ENCODE measurements around the gene TMPRSS9.
A peak's percentile ranks its signal among the peaks of the same experiment; 100 is the strongest.

TMPRSS9 gene

DNA sequence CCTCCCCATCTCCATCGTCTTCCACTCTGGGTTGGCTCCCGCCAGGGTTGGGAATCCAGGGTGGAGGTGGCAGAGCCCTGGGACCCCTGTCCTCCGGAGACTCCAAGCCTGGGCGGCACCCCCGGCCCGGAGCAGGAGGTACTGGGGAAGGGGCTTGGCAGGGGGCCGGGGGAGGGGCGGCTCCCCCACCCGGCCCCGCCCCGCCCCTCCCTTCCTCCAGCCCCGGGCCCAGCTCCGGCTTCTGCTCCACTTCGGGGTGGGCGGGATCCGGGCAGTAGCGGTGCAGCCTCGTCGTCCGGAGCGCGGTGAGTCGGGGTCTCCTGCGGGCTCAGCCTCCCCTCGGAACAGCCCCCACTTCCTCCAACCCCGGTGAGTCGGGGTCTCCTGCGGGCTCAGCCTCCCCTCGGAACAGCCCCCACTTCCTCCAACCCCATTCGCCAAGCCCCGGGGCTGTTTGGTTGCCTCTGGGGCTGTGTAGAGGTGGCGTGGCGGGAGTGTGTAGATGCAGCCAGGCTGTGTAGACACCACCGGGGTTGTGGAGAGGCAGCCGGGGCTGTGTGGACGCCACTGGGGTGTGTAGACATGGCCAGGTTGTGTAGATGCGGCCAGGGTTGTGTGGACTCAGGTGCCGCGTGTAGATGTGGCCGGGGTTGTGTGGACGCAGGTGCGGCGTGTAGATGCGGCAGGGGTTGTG lies at the start of gene TMPRSS9:
TMPRSS9 (plus strand) TSS at position 274 of the 694 bp plus-strand sequence. CDS start 29,521 bp downstream, outside the sequence.
- DNase-seq (ENCODE audit: insufficient read length, low spot score): no peak
- FAIRE-seq: no peak

DNA sequence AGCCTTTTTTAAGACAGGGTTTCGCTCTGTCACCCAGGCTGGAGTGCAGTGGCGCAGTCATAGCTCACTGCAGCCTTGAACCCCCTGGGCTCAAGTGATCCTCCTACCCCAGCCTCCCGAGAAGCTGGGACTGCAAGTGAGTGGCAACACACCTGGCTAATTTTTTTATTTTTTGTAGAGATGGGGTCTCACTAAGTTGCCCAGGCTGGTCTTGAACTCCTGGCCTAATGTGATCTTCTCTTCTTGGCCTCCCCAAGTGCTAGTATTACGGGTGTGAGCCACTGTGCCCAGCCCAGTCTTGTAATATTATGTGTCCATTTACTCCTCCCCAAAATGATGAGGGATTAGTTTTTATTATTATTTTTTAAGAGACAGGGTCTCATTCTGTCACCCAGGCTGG lies 49.0 kb upstream of the TMPRSS9 start:
- FAIRE-seq: no peak

DNA sequence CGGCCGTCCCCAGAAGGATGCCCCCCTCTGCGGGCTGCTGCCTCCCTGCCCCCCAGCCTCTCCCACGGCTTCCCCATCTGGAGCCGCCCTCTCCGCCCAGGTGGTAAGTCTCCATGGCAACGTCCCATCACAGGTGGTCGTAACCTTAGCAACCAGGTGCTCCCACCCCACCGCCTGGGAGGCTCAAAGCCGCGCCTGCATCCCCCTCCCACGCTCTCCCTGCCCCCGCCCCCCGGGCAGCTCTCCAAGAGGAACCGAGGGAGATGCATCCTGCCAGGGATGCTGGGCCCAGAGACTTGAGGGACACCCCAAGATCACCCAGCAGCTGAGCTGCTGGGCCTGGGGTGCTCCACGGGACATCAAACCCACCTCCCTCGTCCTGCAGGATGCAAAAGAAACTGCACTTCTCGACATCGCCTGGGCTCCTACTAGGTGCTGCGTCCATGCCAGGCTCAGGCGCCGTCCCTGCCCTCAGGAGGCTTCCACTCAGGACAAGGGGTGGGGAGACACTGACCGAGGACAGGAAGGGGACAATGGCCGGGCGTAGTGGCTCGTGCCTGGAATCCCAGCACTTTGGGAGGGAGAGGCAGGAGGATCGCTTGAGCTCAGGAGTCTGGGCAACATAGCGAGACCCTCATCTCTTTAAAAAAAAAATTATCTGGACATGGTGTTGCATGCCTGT lies 47.1 kb upstream of the TMPRSS9 start:
- DNase-seq (ENCODE audit: insufficient read length, low spot score): no peak
- no peak for FAIRE-seq

More for the DNA sequence above, 49.0 kb upstream of the TMPRSS9 start:
- no peak for DNase-seq (ENCODE audit: insufficient read length, low spot score)

DNA sequence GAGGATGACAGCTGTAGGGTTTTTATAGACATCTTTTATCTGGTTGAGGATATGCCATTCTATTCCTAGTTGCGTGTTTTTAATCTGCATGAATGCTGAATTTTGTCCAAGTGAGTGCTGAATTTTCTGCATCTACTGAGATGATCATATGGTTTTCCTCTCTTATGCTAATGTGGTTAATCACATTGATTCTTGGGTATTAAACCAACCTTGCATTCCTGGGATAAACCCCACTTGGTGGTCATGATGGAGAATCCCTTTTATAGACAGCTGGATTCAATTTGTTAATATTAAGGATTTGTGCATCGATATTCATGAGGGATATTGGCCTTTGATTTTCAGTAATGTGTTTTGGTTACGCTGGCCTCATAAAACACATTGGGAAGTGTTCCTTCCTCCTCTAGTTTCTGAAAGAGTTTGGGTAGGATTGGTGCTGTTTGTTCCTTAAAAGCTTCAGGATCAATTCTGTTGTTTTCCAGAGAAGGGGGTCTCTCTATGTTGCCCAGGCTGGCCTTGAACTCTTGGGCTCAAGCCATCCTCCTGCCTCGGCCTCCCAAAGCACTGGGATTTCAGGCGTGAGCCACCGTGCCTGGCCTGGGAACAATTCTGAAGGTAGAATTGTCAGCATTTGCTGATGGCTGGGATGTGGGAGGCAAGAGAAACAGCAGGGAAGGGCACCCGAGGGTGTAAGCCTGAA lies 44.8 kb upstream of the TMPRSS9 start:
- peak; percentile 63 for FAIRE-seq
- no peak for DNase-seq (ENCODE audit: insufficient read length, low spot score)

DNA sequence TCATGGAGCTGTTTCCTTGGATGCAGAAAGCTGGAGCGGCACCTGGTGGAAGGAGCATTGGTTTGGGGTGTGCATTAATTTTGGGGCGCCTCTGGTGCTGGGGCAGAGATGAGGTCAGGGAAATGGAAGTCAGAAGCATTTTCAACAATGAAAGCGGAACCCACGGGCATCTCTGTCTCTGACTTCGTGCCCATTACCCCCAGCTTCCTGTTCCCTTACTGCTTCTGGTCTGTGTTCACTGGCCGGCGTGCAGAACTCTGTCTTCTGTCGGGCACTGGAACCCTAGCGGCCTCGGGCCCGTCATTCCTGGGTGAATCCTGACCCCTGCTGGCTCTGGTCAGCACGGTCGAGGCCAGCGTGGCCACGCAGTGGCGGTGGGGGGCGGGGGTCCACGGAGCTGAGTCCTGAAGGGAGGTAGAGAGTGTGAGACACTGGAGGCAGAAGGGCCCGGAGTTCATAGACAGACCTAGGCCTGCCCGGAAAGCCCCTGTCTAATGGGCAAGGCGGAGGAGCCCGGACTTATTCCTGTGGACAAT lies 44.2 kb upstream of the TMPRSS9 start:
- FAIRE-seq: no peak

DNA sequence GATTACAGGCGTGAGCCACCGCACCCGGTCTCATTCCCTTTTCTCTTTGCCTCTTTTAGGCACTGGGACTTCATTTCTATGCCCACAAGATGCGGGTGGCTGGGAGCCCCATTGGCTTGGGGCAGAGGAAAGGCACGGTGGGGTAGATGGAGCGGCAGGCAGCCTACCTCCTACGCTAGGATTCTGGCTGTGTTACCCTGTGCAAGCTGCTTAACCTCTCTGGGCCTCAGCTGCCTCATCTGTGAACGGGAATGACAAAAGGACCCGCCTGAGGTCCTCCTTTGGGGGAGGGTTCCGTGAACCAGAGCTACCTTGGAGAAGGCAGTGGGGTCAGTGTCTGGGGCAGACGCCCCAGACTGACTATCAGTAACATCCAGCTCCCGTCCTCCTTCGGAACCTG lies 42.8 kb upstream of the TMPRSS9 start:
- no peak for DNase-seq (ENCODE audit: insufficient read length, low spot score)

More for the DNA sequence above, 44.2 kb upstream of the TMPRSS9 start:
- peak; percentile 49 for DNase-seq (ENCODE audit: insufficient read length, low spot score)

DNA sequence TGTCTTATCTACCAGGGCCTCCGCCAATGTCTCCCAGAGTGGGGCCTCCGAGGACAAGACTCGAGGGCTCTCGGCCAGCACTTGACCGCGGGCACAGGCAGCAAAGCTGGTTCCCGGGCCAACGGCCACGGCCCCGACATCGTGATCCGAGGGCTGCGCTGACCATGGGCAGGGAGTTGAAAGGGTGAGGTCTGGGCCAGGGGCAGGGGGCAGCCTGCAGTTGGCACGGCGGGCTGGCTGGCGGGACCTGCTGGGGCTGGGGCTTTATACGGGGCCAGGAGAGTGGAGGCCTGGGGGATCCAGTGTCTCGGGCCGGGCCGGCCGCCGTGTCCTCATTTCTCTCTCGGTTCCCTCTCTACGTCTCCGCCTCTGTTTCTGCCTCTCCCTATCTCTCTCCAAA lies 42.3 kb upstream of the TMPRSS9 start:
- no peak for FAIRE-seq
- DNase-seq (ENCODE audit: insufficient read length, low spot score): no peak

More for the DNA sequence above, 42.8 kb upstream of the TMPRSS9 start:
- FAIRE-seq: no peak

DNA sequence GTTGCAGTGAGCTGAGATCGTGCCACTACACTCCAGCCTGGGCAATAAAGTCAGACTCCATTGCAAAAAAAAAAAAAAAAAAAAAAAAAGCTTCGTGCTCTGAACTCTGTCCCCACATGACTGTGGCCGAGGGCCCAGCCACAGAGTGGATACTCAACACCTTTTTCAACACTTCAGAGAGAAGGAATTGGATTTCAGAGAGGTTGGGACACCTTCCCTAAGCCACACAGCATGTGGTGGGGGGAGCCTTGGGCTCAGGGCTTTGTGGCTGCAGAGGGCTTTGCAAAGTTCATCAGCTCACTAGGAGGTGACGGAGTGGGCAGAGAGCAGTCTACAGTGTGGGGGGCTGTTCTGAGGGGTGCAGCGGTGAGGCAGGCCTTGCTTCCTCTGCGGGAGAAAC lies 41.1 kb upstream of the TMPRSS9 start:
- DNase-seq (ENCODE audit: insufficient read length, low spot score) (no peak), FAIRE-seq (no peak)

DNA sequence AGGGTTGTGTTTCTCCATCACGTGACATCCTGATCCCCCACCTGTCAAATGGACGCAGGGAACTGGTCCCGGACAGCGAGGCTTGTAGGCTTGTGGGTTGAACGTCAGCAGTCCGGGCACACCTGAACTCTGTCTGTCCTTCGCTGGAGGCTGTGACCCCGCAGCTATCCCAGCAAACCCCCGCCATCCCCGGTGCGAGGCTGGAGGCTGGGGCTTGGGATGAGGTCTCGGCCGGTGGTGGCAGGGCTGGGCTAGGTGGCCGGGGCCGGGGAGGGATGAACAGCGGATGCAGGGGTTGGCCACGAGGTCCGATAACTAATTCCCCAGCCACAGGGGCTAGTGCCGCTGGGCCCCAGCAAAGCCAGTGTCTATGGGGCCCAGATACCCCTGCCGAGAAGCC lies 40.5 kb upstream of the TMPRSS9 start:
- no peak for FAIRE-seq
- no peak for DNase-seq (ENCODE audit: insufficient read length, low spot score)

DNA sequence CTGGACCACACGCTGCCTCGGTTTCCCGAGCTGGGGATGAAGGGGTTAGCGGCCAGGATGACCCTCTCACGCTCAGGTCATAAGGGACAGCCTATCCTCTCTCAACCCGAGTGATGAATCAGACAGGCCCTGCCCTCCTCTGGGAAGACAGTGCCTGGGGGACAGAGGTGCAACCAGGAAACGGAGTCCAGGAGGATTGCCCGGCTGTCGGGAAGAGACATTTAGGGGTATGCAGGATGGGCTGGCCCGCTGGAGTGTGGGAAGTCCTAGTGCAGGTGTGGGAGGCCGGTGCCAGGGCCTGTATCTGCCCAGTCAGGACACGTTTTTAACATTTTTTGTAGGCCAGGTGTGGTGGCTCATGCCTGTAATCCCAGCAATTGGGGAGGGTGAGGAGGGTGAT lies 40.0 kb upstream of the TMPRSS9 start:
- FAIRE-seq: no peak
- DNase-seq (ENCODE audit: insufficient read length, low spot score): no peak

DNA sequence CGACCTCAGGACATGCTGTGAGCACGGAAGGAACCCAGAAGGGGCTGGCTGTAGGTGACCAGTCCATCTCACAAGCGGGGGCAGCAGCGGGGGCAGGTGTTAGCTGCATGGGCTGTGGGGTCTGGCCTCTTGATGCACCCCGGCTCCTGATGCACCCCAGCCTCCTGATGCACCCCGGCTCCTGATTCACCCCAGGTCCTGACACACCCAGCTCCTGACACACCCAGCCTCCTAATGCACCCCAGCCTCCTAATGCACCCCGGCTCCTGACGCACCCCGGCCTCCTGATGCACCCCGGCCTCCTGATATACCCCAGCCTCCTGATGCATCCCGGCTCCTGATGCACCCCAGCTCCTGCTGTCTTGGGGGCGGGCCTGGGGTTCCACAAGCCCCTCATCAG lies 39.1 kb upstream of the TMPRSS9 start:
- DNase-seq (ENCODE audit: insufficient read length, low spot score): no peak
- no peak for FAIRE-seq

DNA sequence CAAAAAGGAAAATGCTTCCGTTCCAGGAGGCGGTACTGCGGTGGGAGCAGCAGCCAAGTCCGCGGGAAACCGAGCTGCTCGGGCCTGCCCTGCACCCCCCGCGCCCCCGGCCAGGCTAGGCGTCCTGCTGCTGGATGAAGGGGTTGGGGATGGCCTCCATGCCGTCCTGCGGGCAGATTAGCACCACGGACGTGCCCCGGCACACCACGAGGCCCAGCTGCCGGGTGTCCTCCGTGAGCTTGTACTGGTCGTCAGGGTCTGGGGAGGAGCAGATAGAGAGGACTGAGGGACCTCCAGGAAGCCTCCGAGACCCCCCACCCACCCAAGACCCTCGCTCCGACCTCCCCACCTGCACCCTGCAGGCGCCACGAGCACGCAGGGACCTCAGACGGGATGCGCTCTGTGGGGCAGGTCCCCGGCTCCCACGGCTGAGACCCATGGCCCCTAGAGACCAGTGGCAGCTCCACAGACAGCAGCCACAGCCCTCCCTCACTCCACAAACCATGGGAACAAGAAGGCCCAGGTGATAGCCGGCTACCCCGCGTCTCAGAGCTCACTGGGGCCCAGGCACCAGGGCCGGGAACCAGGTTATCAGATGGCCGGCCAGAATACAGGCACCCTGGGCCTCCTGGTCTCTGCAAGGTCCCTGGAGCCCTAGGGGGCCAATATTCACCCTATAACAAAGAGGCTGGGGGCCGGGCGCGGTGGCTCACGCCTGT lies 38.3 kb upstream of the TMPRSS9 start:
- FAIRE-seq (no peak), DNase-seq (ENCODE audit: insufficient read length, low spot score) (no peak)

DNA sequence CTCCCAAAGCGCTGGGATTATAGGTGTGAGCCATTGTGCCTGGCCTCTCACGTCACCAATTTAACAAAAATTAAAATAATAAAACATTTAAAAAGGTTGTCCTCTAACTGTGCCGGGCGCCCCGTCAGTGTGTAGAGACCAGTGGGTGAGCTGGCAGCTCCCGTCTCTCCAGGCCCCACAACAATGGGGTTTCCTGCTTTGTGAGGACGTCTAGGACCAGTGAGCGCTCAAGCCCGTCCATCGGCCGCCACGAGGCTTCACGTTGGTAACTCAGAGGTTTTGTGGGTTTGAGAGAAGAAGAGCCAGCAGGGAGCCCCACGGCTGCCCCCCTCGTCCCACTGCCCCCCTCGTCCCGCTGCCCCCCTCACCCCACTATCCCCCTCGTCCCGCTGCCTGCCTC lies 36.4 kb upstream of the TMPRSS9 start:
- DNase-seq (ENCODE audit: insufficient read length, low spot score) (no peak), FAIRE-seq (no peak)

DNA sequence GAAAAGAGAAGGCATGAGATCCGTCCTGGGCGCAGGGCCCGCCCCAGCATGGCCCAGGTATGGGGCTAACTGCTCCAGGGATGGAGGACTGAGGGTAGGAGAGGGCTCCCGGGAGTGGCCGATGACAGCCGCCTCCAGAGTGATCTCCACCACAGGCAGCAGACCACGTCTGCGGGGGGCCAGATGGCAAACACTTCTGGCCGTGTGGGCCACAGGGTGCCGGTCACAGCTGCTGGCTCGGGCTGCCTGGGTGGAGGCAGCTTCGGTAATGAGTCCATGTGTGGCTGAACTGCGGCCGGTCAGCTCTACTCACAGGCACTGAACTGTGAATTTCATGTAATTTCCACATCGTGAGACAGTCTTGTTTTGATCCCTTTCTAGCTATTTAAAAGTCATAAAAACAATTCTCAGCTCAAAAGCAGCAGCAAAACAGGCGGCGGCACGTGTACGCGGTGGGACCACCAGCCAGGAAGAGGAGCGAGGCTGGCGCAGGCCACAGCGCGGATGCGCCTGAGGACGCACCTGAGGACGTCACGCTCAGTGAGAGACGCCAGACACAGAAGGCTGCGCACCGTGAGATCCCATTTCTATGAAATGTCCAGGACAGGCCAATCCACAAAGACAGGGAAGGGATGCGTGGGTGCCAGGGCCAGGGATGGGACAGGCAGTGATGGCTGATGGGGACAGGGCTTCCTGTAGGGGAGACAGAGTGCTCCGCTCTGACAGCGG lies 35.7 kb upstream of the TMPRSS9 start:
- DNase-seq (ENCODE audit: insufficient read length, low spot score): no peak
- FAIRE-seq: no peak

DNA sequence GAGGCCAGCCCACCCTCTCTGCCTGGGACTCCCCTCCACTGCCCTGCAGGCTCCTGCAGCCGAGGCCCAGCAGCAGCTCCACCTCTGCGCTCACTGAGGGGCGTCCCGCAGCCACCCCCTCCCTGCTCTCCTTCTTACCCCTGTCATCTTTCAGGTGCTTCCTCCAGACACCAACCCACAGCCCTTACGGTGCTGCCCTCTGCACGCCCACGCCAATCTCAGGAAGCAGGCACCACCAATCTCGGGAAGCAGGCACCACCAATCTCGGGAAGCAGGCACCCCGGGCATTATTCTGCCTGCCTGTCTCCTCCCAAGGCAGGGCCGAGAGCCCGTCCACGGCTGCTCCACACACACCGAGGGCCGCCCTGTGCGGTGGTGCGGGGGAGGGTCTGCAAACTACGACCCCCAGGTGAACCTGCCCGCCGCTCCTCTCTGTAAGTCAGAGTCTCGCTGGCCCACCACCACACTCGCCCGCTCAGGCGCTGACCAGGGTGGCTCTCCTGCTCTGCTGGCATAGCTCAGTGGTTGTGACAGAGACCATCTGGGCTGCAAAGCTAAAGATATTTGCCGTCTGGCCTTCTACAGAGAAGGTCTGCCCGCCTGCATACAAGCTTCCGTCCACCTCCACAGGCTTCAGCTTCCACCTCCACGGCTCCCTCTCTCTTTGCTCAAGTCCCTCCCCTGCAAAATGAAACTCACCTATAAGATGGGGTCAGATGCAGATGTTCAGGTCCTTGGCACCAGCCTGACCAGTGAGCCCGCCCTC lies 34.6 kb upstream of the TMPRSS9 start:
- FAIRE-seq: no peak
- no peak for DNase-seq (ENCODE audit: insufficient read length, low spot score)

DNA sequence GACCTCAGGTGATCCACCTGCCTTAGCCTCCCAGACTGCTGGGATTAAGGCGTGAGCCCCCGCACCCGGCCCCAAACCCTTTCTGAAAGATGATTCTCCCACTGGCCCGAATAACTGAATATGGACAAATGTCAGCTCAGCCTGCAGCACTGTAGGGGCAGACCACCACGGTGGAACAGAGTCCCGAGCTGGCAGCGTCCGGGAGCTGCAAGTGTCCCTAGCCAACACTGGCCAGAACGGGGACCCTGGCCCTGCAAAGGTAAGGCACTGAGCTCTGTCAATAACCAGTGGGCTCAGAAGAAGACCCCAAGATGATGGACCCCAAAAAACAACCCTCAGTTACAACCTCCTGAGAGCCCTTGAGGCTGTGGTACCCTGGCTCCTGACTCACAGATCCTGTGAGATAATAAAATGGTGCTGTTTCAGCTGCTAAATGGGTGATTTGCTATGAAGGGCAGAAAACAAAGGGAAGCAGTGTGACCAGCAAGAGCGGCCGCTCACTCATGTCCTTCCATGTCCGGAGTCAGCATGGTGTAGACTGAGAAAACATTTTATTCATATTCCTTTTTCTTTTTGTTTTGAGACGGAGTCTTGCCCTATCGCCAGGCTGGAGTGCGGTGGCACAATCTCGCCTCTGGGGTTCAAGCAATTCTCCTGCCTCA lies 33.2 kb upstream of the TMPRSS9 start:
- FAIRE-seq (no peak), DNase-seq (ENCODE audit: insufficient read length, low spot score) (no peak)

DNA sequence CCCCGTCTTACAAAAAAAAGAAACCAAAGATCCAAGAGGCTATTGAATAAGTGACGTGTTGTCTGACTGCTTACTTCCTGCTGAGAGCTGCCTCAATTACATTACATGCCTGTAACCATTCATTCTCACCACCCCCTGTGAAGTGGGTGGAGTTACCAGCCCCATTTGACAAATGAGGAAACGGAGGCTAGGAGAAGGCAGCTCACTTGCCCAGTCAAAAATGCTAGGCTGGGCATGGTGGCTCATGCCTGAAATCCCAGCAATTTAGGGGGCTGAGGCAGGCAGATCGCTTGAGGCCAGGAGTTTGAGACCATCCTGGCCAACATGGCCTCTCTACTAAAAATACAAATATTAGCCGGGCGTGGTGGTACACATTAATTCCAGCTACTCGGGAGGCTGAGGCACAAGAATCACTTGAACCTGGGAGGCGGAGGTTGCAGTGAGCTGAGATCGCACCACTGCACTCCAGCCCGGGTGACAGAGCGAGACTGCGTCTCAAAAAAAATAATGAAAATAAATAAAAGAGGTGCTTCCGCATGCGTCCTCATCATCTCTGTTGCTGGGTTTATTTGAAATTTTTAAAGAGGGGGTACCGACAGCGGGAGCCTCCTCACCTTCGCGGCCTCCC lies 32.2 kb upstream of the TMPRSS9 start:
- peak; percentile 31 for FAIRE-seq

DNA sequence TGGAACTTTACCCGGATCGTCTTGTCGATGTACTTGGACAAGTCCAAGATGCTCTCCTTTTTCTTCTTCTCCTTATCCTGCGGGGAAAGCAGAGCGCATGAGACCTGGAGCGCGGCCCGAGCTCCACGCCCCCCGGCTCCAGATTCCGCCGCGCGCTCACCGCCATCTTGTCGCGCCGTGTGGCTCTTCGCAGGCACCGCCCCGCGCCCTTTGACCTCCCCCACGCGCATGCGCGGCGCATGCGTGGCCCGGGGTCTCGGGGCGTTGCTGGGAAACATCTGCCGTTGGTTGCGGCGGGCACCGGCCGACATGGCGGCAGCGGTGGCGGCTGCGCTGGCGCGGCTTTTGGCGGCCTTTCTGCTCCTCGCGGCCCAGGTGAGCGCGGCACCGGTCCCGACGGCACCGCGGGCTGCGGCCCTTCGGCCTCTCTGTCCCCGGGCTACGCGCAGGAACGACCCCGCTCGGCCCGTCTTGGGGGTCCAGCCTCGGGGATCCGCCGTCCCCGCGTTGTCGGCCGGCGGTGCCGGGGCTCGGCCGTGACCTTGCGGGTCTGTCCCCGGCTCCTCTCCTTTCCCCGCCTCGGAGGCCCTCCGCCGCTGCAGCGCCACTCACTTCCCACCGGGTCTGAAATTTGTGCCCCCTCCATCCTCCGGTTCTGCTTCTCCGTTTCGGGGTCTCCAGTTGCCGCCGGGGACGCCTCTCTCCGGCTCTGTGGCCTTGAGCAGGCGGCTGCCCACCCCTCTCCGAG lies 31.5 kb upstream of the TMPRSS9 start, which contains the start of the genes LSM7 and SPPL2B:
LSM7 (minus strand) TSS at position 186 of the 748 bp plus-strand sequence; CDS start at position 166, 20 bp downstream.
SPPL2B (plus strand) TSS at position 284 of the 748 bp plus-strand sequence; CDS start at position 310, 26 bp downstream.
- FAIRE-seq (peak; percentile 80), DNase-seq (ENCODE audit: insufficient read length, low spot score) (peak; percentile 97)

More for the DNA sequence above, 32.2 kb upstream of the TMPRSS9 start:
- no peak for DNase-seq (ENCODE audit: insufficient read length, low spot score)
